GM19438 (cell line): ENCODE data around the gene NOXA1.
A peak's percentile ranks its signal among the peaks of the same experiment; 100 is the strongest.

Experiments used
- ATAC-seq: cut with Tn5 transposase; IDR thresholded peaks from one replicate; pipeline ENCODE4 v1.9.1; 2021; ENCODE audit warnings: low read depth; ENCODE audit not compliant: unreplicated experiment

NOXA1 gene

GRCh38 chr9:137423514-137424291, 510 bp downstream of the NOXA1 start:
- ATAC-seq = peak; percentile 29

GRCh38 chr9:137426018-137426681, 3.0 kb downstream of the NOXA1 start:
- ATAC-seq = no peak

GRCh38 chr9:137427454-137428310, 4.5 kb downstream of the NOXA1 start:
- ATAC-seq = no peak

GRCh38 chr9:137428311-137428630, 5.1 kb downstream of the NOXA1 start:
- no peak for ATAC-seq

- ATAC-seq = no peak
Measured at GRCh38 chr9:137428841-137429545, 5.8 kb downstream of the NOXA1 start.

- ATAC-seq = no peak
Measured at GRCh38 chr9:137429546-137429890, 6.3 kb downstream of the NOXA1 start.

- ATAC-seq = no peak
Measured at GRCh38 chr9:137429974-137430722, 7.0 kb downstream of the NOXA1 start.

GRCh38 chr9:137430723-137431415, 7.7 kb downstream of the NOXA1 start:
- no peak for ATAC-seq

GRCh38 chr9:137431416-137431931, 8.3 kb downstream of the NOXA1 start:
- ATAC-seq = no peak

GRCh38 chr9:137432687-137433348, 9.6 kb downstream of the NOXA1 start:
- no peak for ATAC-seq

- no peak for ATAC-seq
Measured at GRCh38 chr9:137433349-137433915, 10.2 kb downstream of the NOXA1 start.

- no peak for ATAC-seq
Measured at GRCh38 chr9:137433916-137434431, 10.8 kb downstream of the NOXA1 start.

GRCh38 chr9:137434498-137435380, 11.5 kb downstream of the NOXA1 start:
- ATAC-seq = no peak

GRCh38 chr9:137435381-137435891, 12.2 kb downstream of the NOXA1 start:
- no peak for ATAC-seq

GRCh38 chr9:137435980-137436760, 13.0 kb downstream of the NOXA1 start:
- no peak for ATAC-seq
